Pancreas (tissue), 10 donors: ENCODE results near the gene FMOD. TPM values are rescaled to one million over a fixed set of nuclear protein-coding genes. Genes with fewer than 3 reads are reported as not detected.

Experiments
- ATAC-seq, 4 donors: fragments of 200-7000 bp; cut with Tn5 transposase; one replicate each; pipeline versions ENCODE4 v1.8.0 to v1.9.1; 2020; ENCODE audit warnings: mild to moderate bottlenecking in 4 of 4, moderate library complexity in 4 of 4
- DNase-seq, 6 donors: peaks; one replicate each; pipeline ENCODE4 v3.0.0-alpha.2; 2020
- FAIRE-seq: peaks from 2 replicates; lab custom pipeline; 2012; peaks lifted over from hg19 to GRCh38; lab: Jason Lieb, UNC
- H3K27ac ChIP-seq, 4 donors: fragments of 200-600 bp; sonication (generic); 1 replicate in 3 of 4; 2 replicates in 1 of 4; pipeline versions ENCODE4 v1.5.0 to v1.8.0; 2020
- H3K27me3 ChIP-seq, 4 donors: fragments of 200-600 bp; one replicate each; pipeline ENCODE4 v1.8.0; 2021
- H3K36me3 ChIP-seq, 3 donors: fragments of 200-600 bp; sonication (generic) in 1 of 3; one replicate each; pipeline versions ENCODE4 v1.5.0 to v1.8.0; 2020 to 2021
- H3K4me1 ChIP-seq, 3 donors: fragments of 200-600 bp; one replicate each; pipeline ENCODE4 v1.8.0; 2021
- H3K4me3 ChIP-seq, 4 donors: fragments of 200-600 bp; sonication (generic) in 2 of 4; one replicate each; pipeline versions ENCODE4 v1.5.0 to v1.8.0; 2020 to 2021
- H3K9me3 ChIP-seq, 4 donors: fragments of 200-600 bp; one replicate each; pipeline ENCODE4 v1.8.0; 2021
- WGBS, 2 donors: extraction: QIAGEN DNeasy Blood & Tissue Kit; methylation state at CpG; one replicate each; pipeline ENCODE4 v1.1.7; 2013; 5-methylcytosine and 5-hydroxymethylcytosine counted together
- intact Hi-C, 3 donors: fragments of 100-400 bp; cut with DNase I; formaldehyde crosslinking; loops; one replicate each; pipeline versions ENCODE4 v1.11.1 to v1.14.2; 2022
- polyA plus RNA-seq, 2 donors: library from polyadenylated mRNA; stranded (reverse); fragments of 200-250 nt; gene quantifications; one replicate each; pipeline ENCODE4 v1.2.3, GENCODE V29; 2013
- total RNA-seq, 6 donors: library from RNA; stranded (reverse); fragmentation: NEBNext Ultra II Directional in 4 of 6; extraction: Animal tissue kit (Norgen Biotek cat#: 25700) in 4 of 6; gene quantifications; one replicate each; pipeline versions ENCODE4 v1.2.1 to v1.2.4, GENCODE V29; 2021 to 2023
- TF ChIP-seq, protein P1 (sequence below), 4 donors: fragments of 200-600 bp; sonication (generic) in 3 of 4; IDR thresholded peaks; one replicate each; pipeline versions ENCODE4 v1.5.0 to v1.8.0; 2021; ENCODE audit warnings: antibody characterized with exemption in 4 of 4
- donor health status: healthy with polysubstance abuse.
- donor health status: DM: no; HTN: no; CAD: no; lungs with moderate emphysema.
- donor health status: DM: no; HTN: no; CAD: no.
- donor health status: control.
- donor health status: control.
- donor health status: Bipolar disorder and iron deficiency.
- donor health status: DM: yes; HTN: yes; CAD: no.
- donor health status: DM: no; HTN: no; CAD: no.
- donor health status: DM: no; HTN: no; CAD: no.
- donor health status: DM: yes; HTN: yes; CAD: no.

The FMOD gene
- total and polyA plus RNA-seq, 8 donors = 3.8 to 14.6 (median 8.3) TPM

DNA sequence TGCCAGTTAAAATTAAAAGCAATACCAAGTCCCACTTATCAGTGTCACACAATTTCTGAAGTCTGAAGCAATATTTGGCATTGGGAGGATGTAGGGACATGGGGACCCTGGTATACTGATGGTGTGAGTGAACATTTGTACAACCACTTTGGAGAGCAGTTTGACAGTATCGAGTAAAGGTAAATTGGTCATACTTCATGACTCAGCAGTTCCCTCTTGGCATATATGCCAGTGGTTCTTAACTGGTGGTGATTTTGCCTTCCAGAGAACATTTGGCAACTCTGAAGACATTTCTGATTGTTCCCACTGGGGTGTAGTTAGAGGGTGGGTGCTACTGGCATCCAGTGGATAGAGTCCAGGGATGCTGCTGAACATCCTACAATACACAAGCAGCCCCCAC lies 19.7 kb downstream of the FMOD start:
- H3K27ac ChIP-seq = no peak overlapping the region
- no peak for ATAC-seq
- no peak for FAIRE-seq
- TF ChIP-seq, protein P1, sequence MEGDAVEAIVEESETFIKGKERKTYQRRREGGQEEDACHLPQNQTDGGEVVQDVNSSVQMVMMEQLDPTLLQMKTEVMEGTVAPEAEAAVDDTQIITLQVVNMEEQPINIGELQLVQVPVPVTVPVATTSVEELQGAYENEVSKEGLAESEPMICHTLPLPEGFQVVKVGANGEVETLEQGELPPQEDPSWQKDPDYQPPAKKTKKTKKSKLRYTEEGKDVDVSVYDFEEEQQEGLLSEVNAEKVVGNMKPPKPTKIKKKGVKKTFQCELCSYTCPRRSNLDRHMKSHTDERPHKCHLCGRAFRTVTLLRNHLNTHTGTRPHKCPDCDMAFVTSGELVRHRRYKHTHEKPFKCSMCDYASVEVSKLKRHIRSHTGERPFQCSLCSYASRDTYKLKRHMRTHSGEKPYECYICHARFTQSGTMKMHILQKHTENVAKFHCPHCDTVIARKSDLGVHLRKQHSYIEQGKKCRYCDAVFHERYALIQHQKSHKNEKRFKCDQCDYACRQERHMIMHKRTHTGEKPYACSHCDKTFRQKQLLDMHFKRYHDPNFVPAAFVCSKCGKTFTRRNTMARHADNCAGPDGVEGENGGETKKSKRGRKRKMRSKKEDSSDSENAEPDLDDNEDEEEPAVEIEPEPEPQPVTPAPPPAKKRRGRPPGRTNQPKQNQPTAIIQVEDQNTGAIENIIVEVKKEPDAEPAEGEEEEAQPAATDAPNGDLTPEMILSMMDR (IDR thresholded peaks at IDR 0.05) = no peak
- 33 to 57% methylated on average over 1 of the region's 1 CpG for WGBS, 2 donors
- intact Hi-C loops = loop anchor here in 1 of 3 donors (10.0 kb wide), 1 partner anchor 56 kb away; no protein-coding TSS in a partner anchor
- no peak overlapping the region for H3K4me3 ChIP-seq
- H3K4me1 ChIP-seq = peaks cover 3 to 21% (median 6%) of the 10 kb centered on the region in 3 donors
- H3K36me3 ChIP-seq = no peaks in the 10 kb centered on the region
- H3K27me3 ChIP-seq = no peaks in the 10 kb centered on the region
- no peak for DNase-seq
- no peaks in the 10 kb centered on the region for H3K9me3 ChIP-seq

DNA sequence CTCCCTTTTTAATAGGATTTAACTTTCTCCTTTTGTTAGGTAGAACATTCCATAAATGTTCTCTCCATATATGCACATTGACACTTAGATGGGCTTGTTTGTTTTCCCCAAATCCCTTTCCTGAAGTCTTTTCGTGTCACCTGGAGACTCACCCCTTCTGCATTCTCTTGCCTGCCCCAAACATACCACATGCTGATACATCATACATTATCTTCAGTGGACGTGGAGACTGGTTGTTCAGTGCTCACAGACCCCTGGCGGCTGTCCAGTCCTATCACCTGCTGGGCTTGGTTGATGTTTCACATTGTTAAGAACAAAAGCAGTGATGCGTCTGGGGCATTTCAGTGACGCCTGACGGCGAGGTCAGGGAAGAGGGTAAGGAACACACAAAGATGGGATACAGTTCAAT lies 22.2 kb downstream of the FMOD start:
- WGBS, 2 donors = 28 to 29% methylated on average over 7 of the region's 7 CpGs
- H3K27ac ChIP-seq = peak overlapping the region in 2 of 4 donors; percentile 94 to 98
- intact Hi-C loops = no loop called here
- ATAC-seq (peak in 3 of 4 donors; percentile 2 to 38 (median 31)), DNase-seq (peak; percentile 67 to 92 (median 76)), FAIRE-seq (no peak)
- no peaks in the 10 kb centered on the region for H3K9me3 ChIP-seq
- no peak overlapping the region for H3K4me3 ChIP-seq
- TF ChIP-seq, protein P1 (IDR thresholded peaks at IDR 0.05) = no peak
- H3K4me1 ChIP-seq = peaks cover 9 to 46% (median 27%) of the 10 kb centered on the region in 3 donors
- H3K27me3 ChIP-seq = no peaks in the 10 kb centered on the region
- H3K36me3 ChIP-seq = no peaks in the 10 kb centered on the region

DNA sequence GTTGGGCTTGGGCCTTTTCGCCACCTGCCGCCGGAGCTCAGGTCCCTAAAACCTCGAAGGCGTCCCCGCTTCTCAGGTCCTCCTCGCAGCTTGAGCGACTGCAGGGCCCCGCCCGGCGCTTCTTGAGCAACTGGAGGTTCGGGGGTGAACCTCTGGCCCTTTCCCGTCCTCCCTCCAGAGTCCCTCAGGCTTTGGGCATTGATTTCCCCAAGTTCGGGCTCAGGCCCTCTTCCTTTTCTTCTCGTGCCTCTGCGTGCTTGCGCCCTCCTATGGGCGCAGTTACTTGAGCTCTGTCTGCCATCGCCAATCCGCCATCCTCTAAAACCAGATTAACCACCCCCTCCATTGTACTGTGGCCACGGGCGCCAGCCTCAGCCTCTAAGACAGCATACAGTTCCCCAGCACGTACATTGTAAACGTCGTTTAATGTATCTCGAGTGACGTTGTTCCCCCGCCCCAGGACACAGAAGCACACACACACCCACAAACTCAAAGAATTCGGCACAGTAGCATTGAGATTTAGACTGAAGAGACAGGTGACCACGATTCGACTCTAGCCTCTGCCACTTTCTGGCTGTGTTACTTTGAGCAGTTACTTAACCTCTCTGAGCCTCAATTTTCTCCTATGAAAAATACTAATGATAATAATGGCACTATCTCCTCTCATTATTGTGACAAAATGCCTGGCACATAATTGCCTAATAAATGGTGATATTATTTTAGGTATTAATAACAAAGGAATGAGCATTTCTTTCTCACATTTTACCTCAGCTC lies 23.1 kb downstream of the FMOD start:
- DNase-seq (no peak), FAIRE-seq (no peak), ATAC-seq (peak; percentile 44 to 66 (median 59))
- Histone ChIP-seq H3K36me3 (no peaks in the 10 kb centered on the region), H3K9me3 (no peaks in the 10 kb centered on the region), H3K4me3 (peak overlapping the region in 3 of 4 donors; percentile 27 to 45 (median 40)), H3K27ac (peak overlapping the region; percentile 80 to 98 (median 94)), H3K4me1 (peaks cover 16 to 55% (median 35%) of the 10 kb centered on the region in 3 donors), H3K27me3 (no peaks in the 10 kb centered on the region)
- TF ChIP-seq, protein P1 (IDR thresholded peaks at IDR 0.05) = peak in 2 of 4 donors; percentile 11
- intact Hi-C loops = no loop called here
- WGBS, 2 donors = 5 to 7% methylated on average over 27 to 31 of the region's 31 CpGs

DNA sequence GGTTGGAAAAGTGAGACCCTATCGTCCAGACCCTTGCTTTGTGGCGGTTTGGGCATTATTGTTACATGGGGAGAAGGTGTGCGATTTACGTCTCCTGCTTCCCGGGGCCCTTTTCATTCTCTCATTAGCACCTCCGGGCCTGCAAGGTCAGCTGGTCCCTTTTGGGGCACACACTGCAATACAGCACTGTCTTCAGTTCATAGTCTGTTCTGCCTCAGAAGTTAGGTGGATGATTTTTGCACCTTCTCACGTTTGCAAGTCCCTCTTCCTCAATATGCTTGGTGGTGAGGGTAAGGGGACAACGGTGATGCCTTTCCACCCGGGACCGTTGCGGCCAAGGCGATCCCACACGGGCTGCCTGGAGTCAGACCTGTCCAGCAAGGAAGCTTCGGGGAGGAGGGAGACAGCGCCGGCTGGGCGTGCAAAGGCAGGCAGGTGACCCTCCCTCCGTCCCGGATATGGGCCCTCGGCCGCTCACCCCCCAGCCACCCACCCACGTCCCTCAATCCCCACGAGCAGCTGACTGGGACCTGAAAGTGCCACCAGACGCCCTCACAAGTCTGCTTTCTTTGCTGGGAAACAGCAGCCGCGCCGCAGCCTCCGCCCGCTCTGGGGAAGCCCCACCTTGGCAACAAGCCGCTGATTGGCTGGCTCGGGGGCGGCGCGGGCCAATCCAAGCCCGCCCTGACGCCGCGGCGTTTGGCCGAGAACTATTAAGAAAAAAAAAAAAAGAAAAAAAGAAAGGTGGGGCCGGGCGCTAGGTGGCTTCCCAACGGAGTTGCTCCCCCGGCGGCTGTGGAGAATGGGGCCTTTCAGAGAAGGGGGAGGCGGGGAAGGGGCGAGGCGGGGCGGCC lies 23.9 kb downstream of the FMOD start:
- Histone ChIP-seq H3K27me3 (no peaks in the 10 kb centered on the region), H3K4me1 (peaks cover 18 to 63% (median 42%) of the 10 kb centered on the region in 3 donors), H3K4me3 (peak overlapping the region in 3 of 4 donors; percentile 27 to 45 (median 40)), H3K27ac (peak overlapping the region; percentile 80 to 98 (median 94)), H3K9me3 (no peaks in the 10 kb centered on the region), H3K36me3 (no peaks in the 10 kb centered on the region)
- WGBS, 2 donors = 2 to 3% methylated on average over 42 to 49 of the region's 49 CpGs
- TF ChIP-seq, protein P1 (IDR thresholded peaks at IDR 0.05) = no peak
- FAIRE-seq = no peak
- DNase-seq = peak; percentile 95 to 98 (median 96)
- peak; percentile 85 to 91 (median 86) for ATAC-seq
- intact Hi-C loops = no loop called here
